GM12878 (cell line): ENCODE results near the gene TXLNG. TPM values are rescaled to one million over a fixed set of nuclear protein-coding genes. Genes with fewer than 3 reads are reported as not detected.

Source experiments
- ATAC-seq: fragments of 200-7000 bp; cut with Tn5 transposase; 3 replicates; pipeline ENCODE4 v1.9.1; 2020; ENCODE audit warnings: mild to moderate bottlenecking, moderate library complexity
- BruUV-seq: library from RNA; stranded (reverse); fragments of 400-500 nt; replicated peaks from 2 replicates; lab custom pipeline; 2021; lab: Mats Ljungman, UMichigan
- CTCF ChIA-PET: fragments of 300-600 bp; sonication (Branson Sonifier 250); formaldehyde crosslinking; extraction: SDS; loops from one replicate; lab custom pipeline; 2021; ENCODE audit warnings: inconsistent platforms; lab: Yijun Ruan, JAX
- POLR2A ChIA-PET: fragments of 350-600 bp; formaldehyde crosslinking; extraction: SDS; loops from one replicate; lab custom pipeline; 2021; ENCODE audit warnings: inconsistent platforms; lab: Charles Lee
- RAD21 ChIA-PET: fragments of 300-600 bp; sonication (Branson Sonifier 250); formaldehyde crosslinking; loops from one replicate; lab custom pipeline; 2023; ENCODE audit warnings: antibody characterized with exemption; ENCODE audit not compliant: unreplicated experiment; lab: Charles Lee
- SMC1A ChIA-PET: fragments of 300-600 bp; sonication (Branson Sonifier 250); formaldehyde crosslinking; loops from one replicate; lab custom pipeline; 2023; ENCODE audit not compliant: unreplicated experiment, uncharacterized antibody; lab: Charles Lee
- DNase-seq: peaks from one replicate; pipeline ENCODE4 v3.0.0-alpha.2; 2011; ENCODE audit warnings: low read depth, low spot score
- FAIRE-seq: peaks from 3 replicates; lab custom pipeline; 2011; peaks lifted over from hg19 to GRCh38; lab: Jason Lieb, UNC
- H2AFZ ChIP-seq: 2 replicates; pipeline ENCODE4 v1.6.0; 2011; ENCODE audit warnings: low read depth, low read length, control low read depth; ENCODE audit not compliant: control insufficient read depth
- H3K27ac ChIP-seq: 2 replicates; pipeline ENCODE4 v1.5.1; 2011; ENCODE audit warnings: control low read depth; ENCODE audit not compliant: control insufficient read depth, insufficient read depth
- H3K27me3 ChIP-seq, 2 experiments: replicated peaks in 1 of 2; 2 replicates each; pipeline versions ENCODE4 v1.6.0 to v1.6.1; 2011; ENCODE audit warnings: low read length in 1 of 2; ENCODE audit not compliant: control insufficient read depth in 2 of 2, insufficient read depth in 2 of 2
- H3K36me3 ChIP-seq, 2 experiments: 2 replicates each; pipeline ENCODE4 v1.5.1; 2011; ENCODE audit warnings: low read length in 1 of 2; ENCODE audit not compliant: control insufficient read depth in 2 of 2, insufficient read depth in 2 of 2
- H3K4me1 ChIP-seq: 2 replicates; pipeline ENCODE4 v1.6.1; 2011; ENCODE audit warnings: mild to moderate bottlenecking, low read length, moderate library complexity, mixed read lengths; ENCODE audit not compliant: control insufficient read depth, insufficient read depth
- H3K4me2 ChIP-seq: 2 replicates; pipeline ENCODE4 v1.6.0; 2011; ENCODE audit warnings: control low read depth; ENCODE audit not compliant: control insufficient read depth, insufficient read depth
- H3K4me3 ChIP-seq: fragments of 200-600 bp; sonication (generic); 2 replicates; pipeline ENCODE4 v1.5.1; 2016
- H3K79me2 ChIP-seq: 2 replicates; pipeline ENCODE4 v1.6.0; 2011; ENCODE audit warnings: low read length; ENCODE audit not compliant: control insufficient read depth, insufficient read depth
- H3K9ac ChIP-seq: 2 replicates; pipeline ENCODE4 v1.8.0; 2011; ENCODE audit warnings: low read length, control low read depth, mixed read lengths; ENCODE audit not compliant: control insufficient read depth, insufficient read depth
- H3K9me3 ChIP-seq: replicated peaks from 3 replicates; pipeline ENCODE4 v1.5.1; 2011; ENCODE audit warnings: mild to moderate bottlenecking, low read length; ENCODE audit not compliant: control insufficient read depth, insufficient read depth
- H4K20me1 ChIP-seq: 2 replicates; pipeline ENCODE4 v1.6.0; 2011; ENCODE audit not compliant: control insufficient read depth, insufficient read depth
- ESRRA ChIP-seq: IDR thresholded peaks from 2 replicates; pipeline ENCODE4 v1.6.1; 2012; ENCODE audit warnings: mild to moderate bottlenecking, low read length, improper control_type of control experiment
- IRF5 ChIP-seq: fragments of 450-650 bp; IDR thresholded peaks from 2 replicates; pipeline ENCODE4 v1.6.1; 2017; ENCODE audit warnings: borderline replicate concordance
- JUNB ChIP-seq: IDR thresholded peaks from 2 replicates; pipeline ENCODE4 v1.6.1; 2016; ENCODE audit warnings: antibody characterized with exemption, mild to moderate bottlenecking
- NFYB ChIP-seq: IDR thresholded peaks from 2 replicates; pipeline ENCODE4 v1.6.1; 2011; ENCODE audit warnings: low read depth, mild to moderate bottlenecking, low read length, improper control_type of control experiment, moderate library complexity; ENCODE audit not compliant: insufficient read depth
- WGBS: methylation state at CpG from one replicate; pipeline ENCODE4 v1.1.6; 2016; ENCODE audit warnings: low lambda C conversion rate; ENCODE audit not compliant: insufficient replicate concordance, insufficient coverage; ENCODE audit errors: missing lambda C conversion rate; 5-methylcytosine and 5-hydroxymethylcytosine counted together
- in situ Hi-C: fragments of 300-500 bp; cut with MboI; formaldehyde crosslinking; loops from 9 replicates; pipeline ENCODE4 v1.14.3; 2018; ENCODE audit warnings: mixed read lengths
- intact Hi-C: fragments of 100-400 bp; cut with micrococcal nuclease; formaldehyde crosslinking; loops from one replicate; pipeline ENCODE4 v1.14.2; 2022; ENCODE audit not compliant: unreplicated experiment
- polyA plus RNA-seq, 11 experiments: library from polyadenylated mRNA; depleted of rRNA in 4 of 11; unstranded in 6 of 11; stranded (reverse) in 5 of 11; fragments of >200 nt; fragmentation: Nextera tagmentation in 4 of 11; fragmentation: Illumina TruSeq in 1 of 11; extraction: Ambion mirVana in 4 of 11; extraction: Trizol in 1 of 11; gene quantifications; 1 replicate in 1 of 11; 2 replicates in 10 of 11; pipeline versions ENCODE4 v1.2.1 to v1.2.3, GENCODE V29; 2011 to 2016; ENCODE audit warnings: inconsistent platforms in 2 of 11, missing spikeins in 2 of 11, low read depth in 1 of 11
- total RNA-seq, 4 experiments: library from RNA; depleted of rRNA in 3 of 4; stranded (reverse); fragments of >200 nt in 3 of 4; fragmentation: Illumina TruSeq in 1 of 4; extraction: Trizol in 1 of 4; gene quantifications; 2 replicates each; pipeline versions ENCODE4 v1.2.1 to v1.2.3, GENCODE V29; 2013 to 2021

Gene TXLNG
- total and polyA plus RNA-seq, 10 of the 15 experiments (the other 5 are each of a cell fraction or from before 2014, with no cell fraction given) = 9.9 to 40.7 (median 19.5) TPM

DNA sequence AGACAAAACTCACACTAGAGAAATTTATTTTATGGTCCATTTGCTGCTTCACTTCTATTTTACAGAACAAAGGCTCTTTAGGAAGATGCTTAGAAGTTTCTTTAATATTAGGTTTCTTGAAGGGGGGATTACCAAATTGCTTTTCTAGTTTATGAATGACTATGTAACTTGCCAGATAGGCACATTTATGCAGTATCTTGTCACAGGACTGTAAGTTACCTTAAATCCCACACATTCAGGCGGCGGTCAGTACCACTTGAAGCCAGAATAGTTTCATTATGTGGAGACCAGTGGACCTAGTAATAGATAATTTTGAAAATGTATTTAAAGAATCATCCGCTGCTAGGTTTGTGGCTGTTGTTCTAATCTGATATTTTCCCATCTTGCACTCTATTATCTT, 65.6 kb downstream of the TXLNG start:
- no TSS peak for BruUV-seq
- POLR2A ChIA-PET = no interaction called here
- H4K20me1 ChIP-seq = no peaks in the 10 kb centered on the region
- no peak overlapping the region for H2AFZ ChIP-seq
- DNase-seq = no peak
- H3K4me1 ChIP-seq = no peaks in the 10 kb centered on the region
- WGBS = 52% methylated on average over 3 of the region's 3 CpGs
- CTCF ChIA-PET = interaction anchor here (1.2 to 2.8 kb wide), 3 partner anchors 29 to 41 kb away, joined by 3 to 16 read pairs (median 5); no protein-coding TSS in a partner anchor
- peak; percentile 59 for ATAC-seq
- no peaks in the 10 kb centered on the region for H3K27me3 ChIP-seq
- in situ Hi-C loops (no loop called here), intact Hi-C loops (no loop called here)
- H3K36me3 ChIP-seq = peaks cover 0 to 6% of the 10 kb centered on the region in 2 experiments
- SMC1A ChIA-PET = interaction anchor here (1.0 kb wide), 1 partner anchor 20 kb away, joined by 4 read pairs; no protein-coding TSS in a partner anchor
- no peak overlapping the region for H3K4me3 ChIP-seq
- TF ChIP-seq IRF5 = no peak
- TF ChIP-seq JUNB = peak; percentile 28; the same call in 1 of the 2 replicates
- TF ChIP-seq, all 136 proteins: peak for 1
- Histone ChIP-seq H3K4me2 (no peak overlapping the region), H3K27ac (no peak overlapping the region), H3K9ac (no peak overlapping the region), H3K79me2 (no peaks in the 10 kb centered on the region; the same call in 1 of the 2 replicates), H3K9me3 (no peaks in the 10 kb centered on the region; the same call in 2 of the 3 replicates)
- FAIRE-seq = no peak
- RAD21 ChIA-PET = interaction anchor here (1.3 kb wide), 1 partner anchor 32 kb away, joined by 4 read pairs; no protein-coding TSS in a partner anchor

GRCh38 chrX:16852617-16853179, 66.4 kb downstream of the TXLNG start:
- intact Hi-C loops = no loop called here
- TSS peak; percentile 37 for BruUV-seq
- CTCF ChIA-PET = interaction anchor here (1.2 to 2.8 kb wide), 3 partner anchors 28 to 40 kb away, joined by 3 to 16 read pairs (median 5); no protein-coding TSS in a partner anchor

More at GRCh38 chrX:16852617-16853179, 66.4 kb downstream of the TXLNG start:
- in situ Hi-C loops = no loop called here
- ChIA-PET RAD21 (interaction anchor here (0.6 to 1.3 kb wide), 3 partner anchors 30 to 194 kb away, joined by 3 to 5 read pairs (median 4); no protein-coding TSS in a partner anchor), SMC1A (interaction anchor here (1.0 to 1.1 kb wide), 2 partner anchors 27 to 30 kb away, joined by 3 to 5 read pairs; no protein-coding TSS in a partner anchor), POLR2A (no interaction called here)
- Histone ChIP-seq H3K4me2 (no peak overlapping the region), H3K9ac (no peak overlapping the region), H3K9me3 (no peaks in the 10 kb centered on the region; the same call in 1 of the 3 replicates), H3K79me2 (no peaks in the 10 kb centered on the region; the same call in none of the 2 replicates), H2AFZ (no peak overlapping the region), H3K4me1 (no peaks in the 10 kb centered on the region), H3K4me3 (no peak overlapping the region), H3K27me3 (no peaks in the 10 kb centered on the region), H4K20me1 (no peaks in the 10 kb centered on the region), H3K27ac (no peak overlapping the region), H3K36me3 (peaks cover 4 to 6% of the 10 kb centered on the region in 2 experiments)
- DNase-seq = no peak
- TF ChIP-seq ESRRA (no peak), NFYB (no peak), JUNB (peak; percentile 22; the same call in 1 of the 2 replicates)
- ATAC-seq = peak; percentile 60
- WGBS = 79% methylated on average over 12 of the region's 12 CpGs
- FAIRE-seq = no peak
